K562 (cell line): Measurements from ENCODE around the gene LAT. TPM values are rescaled to one million over a fixed set of nuclear protein-coding genes. Genes with fewer than 3 reads are reported as not detected.
A peak's percentile ranks its signal among the peaks of the same experiment; 100 is the strongest.

Experiments
- CCAR2 ChIP-seq: fragments of 200-400 bp; formaldehyde crosslinking; IDR thresholded peaks from 2 replicates; pipeline ENCODE4 v1.6.1; 2017; ENCODE audit warnings: mild to moderate bottlenecking, low read depth, low read length
- CHD4 ChIP-seq: fragments of 200-600 bp; sonication (generic); IDR thresholded peaks from 3 replicates; pipeline ENCODE4 v1.6.1; 2012; ENCODE audit warnings: low read depth, mild to moderate bottlenecking, mixed read lengths, low read length, inconsistent platforms; ENCODE audit not compliant: insufficient read depth, insufficient replicate concordance, poor library complexity, severe bottlenecking
- MYNN ChIP-seq, 2 experiments: sonication (generic); formaldehyde crosslinking in 1 of 2; IDR thresholded peaks; 2 replicates each; pipeline versions ENCODE4 v1.5.0 to v1.6.1; 2016 to 2020; ENCODE audit warnings: antibody characterized with exemption in 1 of 2, missing genetic modification reagents in 1 of 2
- POLR2A ChIP-seq: fragments of 450-650 bp; conservative IDR thresholded peaks from 2 replicates; pipeline ENCODE4 v1.6.1; 2016
- RFX7 ChIP-seq: fragments of 250-450 bp; sonication (Bioruptor Pico); IDR thresholded peaks from 2 replicates; pipeline ENCODE4 v1.5.1; 2021; ENCODE audit warnings: mild to moderate bottlenecking
- TEAD4 ChIP-seq, 2 experiments: sonication (generic) in 1 of 2; formaldehyde crosslinking in 1 of 2; IDR thresholded peaks; 2 replicates each; pipeline versions ENCODE4 v1.6.1 to v1.8.0; 2012 to 2022; ENCODE audit warnings: borderline replicate concordance in 1 of 2, inconsistent platforms in 1 of 2, low read length in 1 of 2, mild to moderate bottlenecking in 1 of 2, missing genetic modification reagents in 1 of 2
- ZBTB17 ChIP-seq: fragments of 450-650 bp; formaldehyde crosslinking; IDR thresholded peaks from 2 replicates; pipeline ENCODE4 v1.4.0; 2020; ENCODE audit warnings: mild to moderate bottlenecking
- ZFP36 ChIP-seq: fragments of 150-350 bp; IDR thresholded peaks from 2 replicates; pipeline ENCODE4 v1.6.1; 2018; ENCODE audit warnings: low read length, low read depth; ENCODE audit not compliant: partially characterized antibody
- ZNF780A ChIP-seq: fragments of 250-450 bp; sonication (Bioruptor Pico); IDR thresholded peaks from 2 replicates; pipeline ENCODE4 v1.5.0; 2021; ENCODE audit warnings: mild to moderate bottlenecking
- polyA plus RNA-seq, 8 experiments: library from polyadenylated mRNA; depleted of rRNA in 4 of 8; stranded (reverse) in 5 of 8; unstranded in 3 of 8; fragments of >200 nt; fragmentation: Nextera tagmentation in 2 of 8; fragmentation: Illumina TruSeq in 1 of 8; extraction: Ambion mirVana in 2 of 8; extraction: Trizol in 1 of 8; gene quantifications; 2 replicates each; pipeline versions ENCODE4 v1.2.1 to v1.2.3, GENCODE V29; 2011 to 2014; ENCODE audit warnings: inconsistent platforms in 1 of 8, missing spikeins in 1 of 8
- total RNA-seq, 7 experiments: library from RNA; depleted of rRNA in 6 of 7; stranded (reverse); fragments of >200 nt in 6 of 7; fragmentation: Illumina TruSeq in 2 of 7; extraction: Trizol in 2 of 7; gene quantifications; 2 replicates each; pipeline versions ENCODE4 v1.2.1 to v1.2.3, GENCODE V29; 2011 to 2021; ENCODE audit warnings: low replicate concordance in 1 of 7
- TF ChIP-seq, protein P1 (sequence below), 2 experiments: fragments of 450-650 bp; IDR thresholded peaks; 2 replicates each; pipeline ENCODE4 v1.6.1; 2018; ENCODE audit warnings: mild to moderate bottlenecking in 2 of 2, low read depth in 1 of 2; ENCODE audit not compliant: partially characterized antibody in 2 of 2
- TF ChIP-seq, protein P2 (sequence below): fragments of 450-650 bp; IDR thresholded peaks from 2 replicates; pipeline ENCODE4 v1.6.1; 2016; ENCODE audit warnings: low read depth
- TF ChIP-seq, protein P3 (sequence below), 2 experiments: IDR thresholded peaks; 2 replicates each; pipeline ENCODE4 v1.6.1; 2012; ENCODE audit warnings: improper control_type of control experiment in 2 of 2, low read depth in 2 of 2, low read length in 2 of 2, borderline replicate concordance in 1 of 2

LAT gene
- total and polyA plus RNA-seq, 9 of the 15 experiments (the other 6 are each of a cell fraction or from before 2014, with no cell fraction given), result 0.40 to 4.2 (median 1.3) TPM

DNA sequence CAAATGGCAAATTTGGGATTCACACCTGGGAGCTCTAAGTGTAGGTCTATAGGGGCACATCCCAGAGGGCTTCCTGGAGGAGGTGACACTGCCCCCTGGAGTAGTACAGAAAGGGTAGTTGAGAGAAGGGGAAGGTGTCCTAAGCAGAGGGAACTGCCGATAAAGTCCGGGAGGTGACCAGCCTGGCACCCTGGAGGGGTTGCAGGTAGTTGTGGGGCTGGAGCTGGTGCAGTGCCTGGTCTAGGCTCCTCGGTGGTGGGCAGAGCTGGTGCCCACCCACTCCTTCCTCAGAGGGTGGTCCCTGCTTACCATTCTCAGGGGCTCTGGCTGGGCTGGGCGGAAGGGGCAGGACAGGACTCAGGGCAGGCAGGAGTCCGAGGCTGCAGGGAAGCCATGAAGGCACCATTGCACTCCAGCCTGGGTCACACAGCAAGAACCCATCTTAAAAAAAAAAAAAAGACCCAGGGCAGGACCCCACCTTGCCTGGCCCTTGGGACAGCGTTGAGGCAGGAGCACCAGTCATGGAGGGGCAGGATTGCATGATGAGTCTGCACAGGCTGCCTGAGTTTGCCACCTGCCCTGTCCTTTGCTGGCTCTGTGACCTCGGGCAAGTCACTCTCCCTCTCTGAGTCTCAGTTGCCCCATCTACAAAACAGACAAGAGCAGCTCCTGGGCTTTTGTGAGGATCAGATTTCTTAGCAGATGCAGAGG, 43.8 kb downstream of the LAT start (continued):
- TF ChIP-seq MYNN (IDR thresholded peaks at IDR 0.05) (no peak), MYNN (CRISPR knock-in tag; IDR thresholded peaks at IDR 0.05) (no peak), ZFP36 (peak; percentile 100), CHD4 (peak; percentile 85), TEAD4 (IDR thresholded peaks at IDR 0.05; ENCODE audit: low read length) (no peak), TEAD4 (CRISPR knock-in tag; IDR thresholded peaks at IDR 0.05; ENCODE audit: borderline replicate concordance) (no peak), ZNF780A (CRISPR knock-in tag) (no peak), RFX7 (CRISPR knock-in tag) (no peak), POLR2A (no peak), ZBTB17 (CRISPR knock-in tag) (no peak), CCAR2 (no peak)
- TF ChIP-seq, protein P1, sequence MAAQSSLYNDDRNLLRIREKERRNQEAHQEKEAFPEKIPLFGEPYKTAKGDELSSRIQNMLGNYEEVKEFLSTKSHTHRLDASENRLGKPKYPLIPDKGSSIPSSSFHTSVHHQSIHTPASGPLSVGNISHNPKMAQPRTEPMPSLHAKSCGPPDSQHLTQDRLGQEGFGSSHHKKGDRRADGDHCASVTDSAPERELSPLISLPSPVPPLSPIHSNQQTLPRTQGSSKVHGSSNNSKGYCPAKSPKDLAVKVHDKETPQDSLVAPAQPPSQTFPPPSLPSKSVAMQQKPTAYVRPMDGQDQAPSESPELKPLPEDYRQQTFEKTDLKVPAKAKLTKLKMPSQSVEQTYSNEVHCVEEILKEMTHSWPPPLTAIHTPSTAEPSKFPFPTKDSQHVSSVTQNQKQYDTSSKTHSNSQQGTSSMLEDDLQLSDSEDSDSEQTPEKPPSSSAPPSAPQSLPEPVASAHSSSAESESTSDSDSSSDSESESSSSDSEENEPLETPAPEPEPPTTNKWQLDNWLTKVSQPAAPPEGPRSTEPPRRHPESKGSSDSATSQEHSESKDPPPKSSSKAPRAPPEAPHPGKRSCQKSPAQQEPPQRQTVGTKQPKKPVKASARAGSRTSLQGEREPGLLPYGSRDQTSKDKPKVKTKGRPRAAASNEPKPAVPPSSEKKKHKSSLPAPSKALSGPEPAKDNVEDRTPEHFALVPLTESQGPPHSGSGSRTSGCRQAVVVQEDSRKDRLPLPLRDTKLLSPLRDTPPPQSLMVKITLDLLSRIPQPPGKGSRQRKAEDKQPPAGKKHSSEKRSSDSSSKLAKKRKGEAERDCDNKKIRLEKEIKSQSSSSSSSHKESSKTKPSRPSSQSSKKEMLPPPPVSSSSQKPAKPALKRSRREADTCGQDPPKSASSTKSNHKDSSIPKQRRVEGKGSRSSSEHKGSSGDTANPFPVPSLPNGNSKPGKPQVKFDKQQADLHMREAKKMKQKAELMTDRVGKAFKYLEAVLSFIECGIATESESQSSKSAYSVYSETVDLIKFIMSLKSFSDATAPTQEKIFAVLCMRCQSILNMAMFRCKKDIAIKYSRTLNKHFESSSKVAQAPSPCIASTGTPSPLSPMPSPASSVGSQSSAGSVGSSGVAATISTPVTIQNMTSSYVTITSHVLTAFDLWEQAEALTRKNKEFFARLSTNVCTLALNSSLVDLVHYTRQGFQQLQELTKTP (IDR thresholded peaks at IDR 0.05; ENCODE audit: low read depth in 1 of 2, partially characterized antibody in 2 of 2), result no peak
- TF ChIP-seq, protein P2, sequence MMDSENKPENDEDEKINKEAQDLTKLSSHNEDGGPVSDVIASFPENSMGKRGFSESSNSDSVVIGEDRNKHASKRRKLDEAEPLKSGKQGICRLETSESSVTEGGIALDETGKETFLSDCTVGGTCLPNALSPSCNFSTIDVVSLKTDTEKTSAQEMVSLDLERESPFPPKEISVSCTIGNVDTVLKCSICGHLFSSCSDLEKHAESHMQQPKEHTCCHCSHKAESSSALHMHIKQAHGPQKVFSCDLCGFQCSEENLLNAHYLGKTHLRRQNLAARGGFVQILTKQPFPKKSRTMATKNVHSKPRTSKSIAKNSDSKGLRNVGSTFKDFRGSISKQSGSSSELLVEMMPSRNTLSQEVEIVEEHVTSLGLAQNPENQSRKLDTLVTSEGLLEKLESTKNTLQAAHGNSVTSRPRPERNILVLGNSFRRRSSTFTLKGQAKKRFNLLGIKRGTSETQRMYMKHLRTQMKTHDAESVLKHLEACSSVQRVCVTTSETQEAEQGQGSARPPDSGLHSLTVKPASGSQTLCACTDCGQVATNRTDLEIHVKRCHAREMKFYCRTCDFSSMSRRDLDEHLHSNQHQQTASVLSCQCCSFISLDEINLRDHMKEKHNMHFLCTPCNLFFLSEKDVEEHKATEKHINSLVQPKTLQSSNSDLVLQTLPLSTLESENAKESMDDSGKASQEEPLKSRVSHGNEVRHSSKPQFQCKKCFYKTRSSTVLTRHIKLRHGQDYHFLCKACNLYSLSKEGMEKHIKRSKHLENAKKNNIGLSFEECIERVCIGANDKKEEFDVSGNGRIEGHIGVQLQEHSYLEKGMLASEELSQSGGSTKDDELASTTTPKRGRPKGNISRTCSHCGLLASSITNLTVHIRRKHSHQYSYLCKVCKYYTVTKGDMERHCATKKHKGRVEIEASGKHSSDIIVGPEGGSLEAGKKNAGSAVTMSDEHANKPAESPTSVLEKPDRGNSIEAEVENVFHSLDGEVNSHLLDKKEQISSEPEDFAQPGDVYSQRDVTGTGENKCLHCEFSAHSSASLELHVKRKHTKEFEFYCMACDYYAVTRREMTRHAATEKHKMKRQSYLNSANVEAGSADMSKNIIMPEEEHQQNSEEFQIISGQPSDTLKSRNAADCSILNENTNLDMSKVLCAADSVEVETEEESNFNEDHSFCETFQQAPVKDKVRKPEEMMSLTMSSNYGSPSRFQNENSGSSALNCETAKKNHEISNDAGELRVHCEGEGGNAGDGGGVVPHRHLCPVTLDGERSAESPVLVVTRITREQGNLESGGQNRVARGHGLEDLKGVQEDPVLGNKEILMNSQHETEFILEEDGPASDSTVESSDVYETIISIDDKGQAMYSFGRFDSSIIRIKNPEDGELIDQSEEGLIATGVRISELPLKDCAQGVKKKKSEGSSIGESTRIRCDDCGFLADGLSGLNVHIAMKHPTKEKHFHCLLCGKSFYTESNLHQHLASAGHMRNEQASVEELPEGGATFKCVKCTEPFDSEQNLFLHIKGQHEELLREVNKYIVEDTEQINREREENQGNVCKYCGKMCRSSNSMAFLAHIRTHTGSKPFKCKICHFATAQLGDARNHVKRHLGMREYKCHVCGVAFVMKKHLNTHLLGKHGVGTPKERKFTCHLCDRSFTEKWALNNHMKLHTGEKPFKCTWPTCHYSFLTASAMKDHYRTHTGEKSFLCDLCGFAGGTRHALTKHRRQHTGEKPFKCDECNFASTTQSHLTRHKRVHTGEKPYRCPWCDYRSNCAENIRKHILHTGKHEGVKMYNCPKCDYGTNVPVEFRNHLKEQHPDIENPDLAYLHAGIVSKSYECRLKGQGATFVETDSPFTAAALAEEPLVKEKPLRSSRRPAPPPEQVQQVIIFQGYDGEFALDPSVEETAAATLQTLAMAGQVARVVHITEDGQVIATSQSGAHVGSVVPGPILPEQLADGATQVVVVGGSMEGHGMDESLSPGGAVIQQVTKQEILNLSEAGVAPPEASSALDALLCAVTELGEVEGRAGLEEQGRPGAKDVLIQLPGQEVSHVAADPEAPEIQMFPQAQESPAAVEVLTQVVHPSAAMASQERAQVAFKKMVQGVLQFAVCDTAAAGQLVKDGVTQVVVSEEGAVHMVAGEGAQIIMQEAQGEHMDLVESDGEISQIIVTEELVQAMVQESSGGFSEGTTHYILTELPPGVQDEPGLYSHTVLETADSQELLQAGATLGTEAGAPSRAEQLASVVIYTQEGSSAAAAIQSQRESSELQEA, result no peak
- TF ChIP-seq, protein P3, sequence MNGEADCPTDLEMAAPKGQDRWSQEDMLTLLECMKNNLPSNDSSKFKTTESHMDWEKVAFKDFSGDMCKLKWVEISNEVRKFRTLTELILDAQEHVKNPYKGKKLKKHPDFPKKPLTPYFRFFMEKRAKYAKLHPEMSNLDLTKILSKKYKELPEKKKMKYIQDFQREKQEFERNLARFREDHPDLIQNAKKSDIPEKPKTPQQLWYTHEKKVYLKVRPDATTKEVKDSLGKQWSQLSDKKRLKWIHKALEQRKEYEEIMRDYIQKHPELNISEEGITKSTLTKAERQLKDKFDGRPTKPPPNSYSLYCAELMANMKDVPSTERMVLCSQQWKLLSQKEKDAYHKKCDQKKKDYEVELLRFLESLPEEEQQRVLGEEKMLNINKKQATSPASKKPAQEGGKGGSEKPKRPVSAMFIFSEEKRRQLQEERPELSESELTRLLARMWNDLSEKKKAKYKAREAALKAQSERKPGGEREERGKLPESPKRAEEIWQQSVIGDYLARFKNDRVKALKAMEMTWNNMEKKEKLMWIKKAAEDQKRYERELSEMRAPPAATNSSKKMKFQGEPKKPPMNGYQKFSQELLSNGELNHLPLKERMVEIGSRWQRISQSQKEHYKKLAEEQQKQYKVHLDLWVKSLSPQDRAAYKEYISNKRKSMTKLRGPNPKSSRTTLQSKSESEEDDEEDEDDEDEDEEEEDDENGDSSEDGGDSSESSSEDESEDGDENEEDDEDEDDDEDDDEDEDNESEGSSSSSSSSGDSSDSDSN (IDR thresholded peaks at IDR 0.05; ENCODE audit: borderline replicate concordance in 1 of 2, low read depth in 2 of 2, low read length in 2 of 2), result no peak
